GM23248 (cell line): ENCODE measurements around the gene CFAP74. TPM values are rescaled to one million over a fixed set of nuclear protein-coding genes. Genes with fewer than 3 reads are reported as not detected.

Experiments used
- DNase-seq: peaks from one replicate; pipeline ENCODE4 v3.0.0-alpha.2; 2015
- H2AFZ ChIP-seq: fragments of 200-600 bp; sonication (generic); 2 replicates; pipeline ENCODE4 v1.6.1; 2016; ENCODE audit warnings: antibody characterized with exemption
- H3F3A ChIP-seq: fragments of 200-600 bp; sonication (generic); 2 replicates; pipeline ENCODE4 v1.6.1; 2016; ENCODE audit warnings: mild to moderate bottlenecking, antibody characterized with exemption, mixed run types; ENCODE audit not compliant: insufficient read depth
- H3K27ac ChIP-seq: fragments of 200-600 bp; sonication (generic); 2 replicates; pipeline ENCODE4 v1.5.1; 2016; ENCODE audit warnings: mild to moderate bottlenecking
- H3K27me3 ChIP-seq: fragments of 200-600 bp; sonication (generic); replicated peaks from 2 replicates; pipeline ENCODE4 v1.6.1; 2016; ENCODE audit warnings: mild to moderate bottlenecking; ENCODE audit not compliant: insufficient read depth
- H3K36me3 ChIP-seq: fragments of 200-600 bp; sonication (generic); 2 replicates; pipeline ENCODE4 v1.6.1; 2016; ENCODE audit warnings: low read depth, mild to moderate bottlenecking
- H3K4me1 ChIP-seq: fragments of 200-600 bp; sonication (generic); 2 replicates; pipeline ENCODE4 v1.6.1; 2016; ENCODE audit warnings: mild to moderate bottlenecking; ENCODE audit not compliant: insufficient read depth
- H3K4me2 ChIP-seq: fragments of 200-600 bp; sonication (generic); one replicate; pipeline ENCODE4 v1.6.1; 2016; ENCODE audit warnings: mild to moderate bottlenecking; ENCODE audit not compliant: unreplicated experiment
- H3K4me3 ChIP-seq: fragments of 200-600 bp; sonication (generic); 2 replicates; pipeline ENCODE4 v1.5.1; 2016; ENCODE audit warnings: mild to moderate bottlenecking
- H3K79me2 ChIP-seq: fragments of 200-600 bp; sonication (generic); 2 replicates; pipeline ENCODE4 v1.6.1; 2016; ENCODE audit warnings: mild to moderate bottlenecking; ENCODE audit not compliant: insufficient read depth
- H3K9ac ChIP-seq: fragments of 200-600 bp; sonication (generic); 2 replicates; pipeline ENCODE4 v1.6.1; 2016; ENCODE audit warnings: mild to moderate bottlenecking
- H3K9me2 ChIP-seq: fragments of 200-600 bp; sonication (generic); 2 replicates; pipeline ENCODE4 v1.6.1; 2016; ENCODE audit warnings: mixed run types, mild to moderate bottlenecking, moderate library complexity; ENCODE audit not compliant: insufficient read depth
- H3K9me3 ChIP-seq: fragments of 200-600 bp; sonication (generic); one replicate; pipeline ENCODE4 v1.6.1; 2017; ENCODE audit warnings: low read depth
- H4K20me1 ChIP-seq: fragments of 200-600 bp; sonication (generic); 2 replicates; pipeline ENCODE4 v1.6.0; 2016; ENCODE audit not compliant: insufficient read depth
- EZH2 ChIP-seq: fragments of 200-600 bp; sonication (generic); IDR thresholded peaks from 2 replicates; pipeline ENCODE4 v1.6.1; 2018; ENCODE audit warnings: antibody characterized with exemption, mild to moderate bottlenecking; ENCODE audit not compliant: insufficient read depth, poor library complexity, severe bottlenecking
- EZH2phosphoT487 ChIP-seq: fragments of 200-600 bp; sonication (generic); IDR thresholded peaks from 2 replicates; pipeline ENCODE4 v1.6.1; 2018; ENCODE audit warnings: antibody characterized with exemption, moderate library complexity, mild to moderate bottlenecking, low read depth; ENCODE audit not compliant: insufficient read depth
- WGBS, 2 experiments: methylation state at CpG; one replicate each; pipeline ENCODE4 v1.1.6; 2015 to 2017; ENCODE audit warnings: low lambda C conversion rate in 2 of 2, low coverage in 1 of 2; ENCODE audit errors: missing lambda C conversion rate in 2 of 2; 5-methylcytosine and 5-hydroxymethylcytosine counted together
- in situ Hi-C: fragments of 300-500 bp; cut with MboI; formaldehyde crosslinking; loops from 2 replicates; pipeline ENCODE4 v1.15.0; 2020
- polyA plus RNA-seq: library from polyadenylated mRNA; unstranded; fragments of >200 nt; fragmentation: Nextera tagmentation; extraction: Ambion mirVana; gene quantifications from 2 replicates; pipeline ENCODE4 v1.2.1, GENCODE V29; 2016
- total RNA-seq: library from RNA; depleted of rRNA; stranded (reverse); fragments of >200 nt; shearing (Covaris generic); gene quantifications from 2 replicates; pipeline ENCODE4 v1.2.3, GENCODE V29; 2014

CFAP74 gene
- total and polyA plus RNA-seq, 2 experiments from 2014 or later = not detected

DNA sequence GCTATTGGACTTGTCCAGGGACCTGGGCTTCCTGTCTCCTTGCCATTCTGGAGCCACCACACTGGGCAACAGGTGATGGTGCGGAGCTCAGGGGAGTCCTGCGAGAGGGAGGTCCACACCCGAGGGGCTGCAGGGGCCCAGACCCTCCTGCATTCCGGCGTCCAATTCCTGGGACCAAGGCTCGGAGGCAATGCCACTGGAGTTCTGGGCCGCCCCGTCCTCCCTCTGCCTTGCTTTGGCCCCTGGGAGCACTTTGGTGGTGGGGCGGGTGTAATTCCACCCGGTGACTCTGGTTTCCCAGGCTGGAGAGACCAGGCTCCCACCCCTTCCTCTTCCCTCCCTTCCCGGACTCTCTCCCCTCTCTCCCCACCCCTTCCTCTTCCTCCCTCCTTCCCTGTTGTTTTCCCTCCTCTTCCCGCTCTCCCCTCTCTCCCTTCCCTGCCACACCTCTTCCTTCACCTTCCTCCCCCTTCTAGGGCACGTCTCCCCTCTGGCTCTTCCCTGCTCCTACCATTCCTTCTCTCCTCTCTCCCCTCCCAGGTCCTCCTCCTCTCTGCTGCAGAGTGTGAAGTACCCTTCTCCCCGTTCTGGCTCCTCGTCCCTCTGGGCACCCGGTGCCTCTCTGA lies 48.6 kb upstream of the CFAP74 start:
- Histone ChIP-seq H3K36me3 (no peaks in the 10 kb centered on the region), H3K4me3 (no peak overlapping the region), H2AFZ (no peak overlapping the region), H3K27ac (no peak overlapping the region), H3K9ac (no peak overlapping the region), H3K4me1 (no peaks in the 10 kb centered on the region), H3K27me3 (peaks cover 32% of the 10 kb centered on the region), H4K20me1 (no peaks in the 10 kb centered on the region), H3F3A (no peaks in the 10 kb centered on the region), H3K4me2 (no peak overlapping the region), H3K79me2 (no peaks in the 10 kb centered on the region), H3K9me2 (no peaks in the 10 kb centered on the region), H3K9me3 (no peaks in the 10 kb centered on the region)
- 63 to 89% methylated on average over 13 to 14 of the region's 16 CpGs for WGBS, 2 experiments
- no peak for DNase-seq
- in situ Hi-C loops = no loop called here
- TF ChIP-seq EZH2 (no peak), EZH2phosphoT487 (no peak)

DNA sequence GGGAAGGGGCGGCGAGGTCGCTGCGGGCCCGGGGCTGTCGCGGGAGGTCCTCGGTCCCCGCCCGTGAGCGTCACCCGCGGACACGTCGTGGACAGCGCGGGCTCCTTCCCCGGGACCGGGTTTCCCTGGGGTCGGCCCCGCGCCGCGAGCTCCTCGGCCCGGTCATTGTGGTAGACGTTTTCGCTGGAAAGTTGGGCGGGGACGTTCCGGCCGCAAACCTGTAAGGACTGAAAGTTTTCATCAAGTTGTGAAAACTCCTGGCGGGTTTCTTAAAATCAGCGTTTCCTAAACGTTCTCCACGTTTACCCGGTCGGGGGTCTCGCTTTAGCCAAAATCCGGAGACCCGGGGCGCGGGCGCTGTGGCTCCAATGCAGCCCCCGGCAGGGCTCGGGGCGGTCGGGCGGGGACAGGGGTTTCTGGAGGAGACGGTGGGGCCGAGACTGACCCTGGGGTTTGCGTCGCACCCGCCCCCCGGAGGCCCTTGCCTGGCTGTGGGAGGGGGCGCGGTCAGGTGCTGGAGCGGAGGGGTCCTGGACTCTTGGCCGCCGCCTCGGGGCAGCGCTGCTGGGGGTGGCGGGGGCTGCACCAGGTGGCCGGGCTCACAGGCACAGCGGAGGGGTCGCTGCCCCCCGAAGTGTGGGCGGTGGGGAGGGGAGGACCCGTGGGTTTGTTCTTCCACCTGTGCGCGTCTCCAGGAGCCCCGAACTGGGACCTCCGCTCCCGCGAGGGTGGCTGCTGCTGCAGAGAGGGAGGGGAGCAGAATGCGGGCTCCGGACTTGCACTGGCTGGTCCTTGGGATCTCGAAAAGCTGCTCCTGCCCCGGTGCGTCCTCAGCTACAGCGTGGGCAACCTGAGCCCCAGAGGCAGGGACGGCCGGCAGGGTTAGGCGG lies 47.5 kb upstream of the CFAP74 start:
- Histone ChIP-seq H3K9me2 (no peaks in the 10 kb centered on the region), H2AFZ (no peak overlapping the region), H3K27me3 (peaks cover 32% of the 10 kb centered on the region), H3K9ac (no peak overlapping the region), H3K4me3 (no peak overlapping the region), H3K4me2 (no peak overlapping the region), H3K4me1 (no peaks in the 10 kb centered on the region), H3K36me3 (no peaks in the 10 kb centered on the region), H4K20me1 (no peaks in the 10 kb centered on the region), H3K9me3 (no peaks in the 10 kb centered on the region), H3F3A (no peaks in the 10 kb centered on the region), H3K79me2 (no peaks in the 10 kb centered on the region), H3K27ac (no peak overlapping the region)
- in situ Hi-C loops = no loop called here
- 0 out of 2 replicates have a peak, but pooled peaks have one; percentile 61 for TF ChIP-seq EZH2phosphoT487
- peak; percentile 79 for TF ChIP-seq EZH2
- 7 to 9% methylated on average over 46 to 73 of the region's 84 CpGs for WGBS, 2 experiments
- no peak for DNase-seq

DNA sequence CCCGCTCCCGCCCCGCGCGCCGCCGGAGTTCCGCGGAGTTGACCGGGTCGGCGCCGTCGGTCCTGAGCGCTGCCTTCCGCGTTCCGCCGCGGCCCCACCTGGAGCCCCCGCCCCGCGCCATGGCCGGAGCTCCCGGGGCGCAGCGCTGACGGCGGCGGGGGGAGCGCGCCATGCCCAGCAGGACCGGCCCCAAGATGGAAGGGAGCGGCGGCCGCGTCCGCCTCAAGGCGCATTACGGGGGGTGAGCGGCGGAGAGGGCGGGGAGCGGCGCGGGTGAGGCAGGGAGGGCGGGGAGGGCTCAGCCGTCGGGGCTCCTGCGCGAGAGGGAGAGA lies 46.8 kb upstream of the CFAP74 start:
- Histone ChIP-seq H4K20me1 (no peaks in the 10 kb centered on the region), H3K27me3 (peaks cover 32% of the 10 kb centered on the region), H3K9ac (no peak overlapping the region), H3K36me3 (no peaks in the 10 kb centered on the region), H3K27ac (no peak overlapping the region), H3K79me2 (no peaks in the 10 kb centered on the region), H3F3A (no peaks in the 10 kb centered on the region), H3K4me1 (no peaks in the 10 kb centered on the region), H3K9me2 (no peaks in the 10 kb centered on the region), H2AFZ (no peak overlapping the region), H3K9me3 (no peaks in the 10 kb centered on the region), H3K4me2 (no peak overlapping the region), H3K4me3 (no peak overlapping the region)
- no peak for DNase-seq
- in situ Hi-C loops = no loop called here
- TF ChIP-seq EZH2phosphoT487 = 0 out of 2 replicates have a peak, but pooled peaks have one; percentile 3
- TF ChIP-seq EZH2 = no peak
- WGBS, 2 experiments = 4 to 8% methylated on average over 23 to 24 of the region's 51 CpGs

DNA sequence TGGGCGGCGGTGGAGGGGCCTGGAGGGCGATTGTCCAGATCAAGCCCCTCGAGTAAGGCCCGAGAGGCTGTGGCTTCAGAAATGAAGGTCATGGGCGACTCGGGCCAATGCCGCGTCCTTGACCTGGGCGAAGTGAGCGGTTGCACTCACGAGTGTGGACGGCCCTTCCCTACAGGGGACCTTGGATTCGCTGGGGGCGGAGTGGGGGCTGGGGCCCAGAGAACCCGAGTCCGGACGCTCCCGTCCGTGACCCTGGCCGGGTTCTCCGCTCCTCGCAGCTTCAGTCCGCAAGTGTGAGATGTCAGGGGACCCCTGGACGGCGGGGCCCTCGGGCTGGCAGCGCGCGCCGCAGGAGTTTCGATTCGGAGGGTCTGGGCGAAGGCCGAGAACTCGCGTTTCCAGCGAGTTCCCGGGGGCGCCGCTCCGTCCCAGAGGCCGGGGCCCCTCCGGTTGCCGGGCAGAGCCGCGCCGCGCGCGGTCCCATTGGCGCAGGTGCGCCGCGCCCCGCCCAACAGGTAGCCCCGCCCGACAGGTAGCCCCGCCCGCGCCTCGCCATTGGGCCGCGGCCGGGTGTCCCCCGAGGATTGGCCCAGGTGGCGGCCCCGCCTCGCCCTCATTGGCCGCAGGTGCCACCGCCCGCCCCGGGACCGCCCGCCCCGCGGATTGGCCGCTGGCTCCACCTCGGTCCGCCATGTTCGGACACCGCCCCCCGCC lies 46.3 kb upstream of the CFAP74 start, which contains the start of gene PRKCZ:
TSS of gene PRKCZ (plus strand) at position 694 of the 714 bp plus-strand sequence. CDS start 220 bp downstream, outside the sequence.
- WGBS, 2 experiments = 6 to 15% methylated on average over 50 to 51 of the region's 83 CpGs
- Histone ChIP-seq H3K79me2 (no peaks in the 10 kb centered on the region), H3F3A (no peaks in the 10 kb centered on the region), H3K9me3 (no peaks in the 10 kb centered on the region), H3K4me1 (peaks cover 4% of the 10 kb centered on the region; the same call in 1 of the 2 replicates), H3K4me3 (no peak within 1 kb of the TSS), H3K27me3 (peaks cover 32% of the 10 kb centered on the region), H3K36me3 (no peaks in the 10 kb centered on the region), H4K20me1 (no peaks in the 10 kb centered on the region), H3K27ac (no peak within 1 kb of the TSS), H3K4me2 (no peak within 1 kb of the TSS), H3K9ac (no peak within 1 kb of the TSS), H3K9me2 (no peaks in the 10 kb centered on the region), H2AFZ (no peak within 1 kb of the TSS)
- TF ChIP-seq EZH2 = no peak
- TF ChIP-seq EZH2phosphoT487 = no peak
- DNase-seq = no peak
- in situ Hi-C loops = no loop called here
